ENCODE data around the gene ACOXL. TPM values are rescaled to one million over a fixed set of nuclear protein-coding genes. Genes with fewer than 3 reads are reported as not detected.

Gene ACOXL
- total and polyA plus RNA-seq, 2 of the 8 experiments (the other 6 are each of a cell fraction or from before 2014, with no cell fraction given) = 11.4 to 20.6 TPM

DNA sequence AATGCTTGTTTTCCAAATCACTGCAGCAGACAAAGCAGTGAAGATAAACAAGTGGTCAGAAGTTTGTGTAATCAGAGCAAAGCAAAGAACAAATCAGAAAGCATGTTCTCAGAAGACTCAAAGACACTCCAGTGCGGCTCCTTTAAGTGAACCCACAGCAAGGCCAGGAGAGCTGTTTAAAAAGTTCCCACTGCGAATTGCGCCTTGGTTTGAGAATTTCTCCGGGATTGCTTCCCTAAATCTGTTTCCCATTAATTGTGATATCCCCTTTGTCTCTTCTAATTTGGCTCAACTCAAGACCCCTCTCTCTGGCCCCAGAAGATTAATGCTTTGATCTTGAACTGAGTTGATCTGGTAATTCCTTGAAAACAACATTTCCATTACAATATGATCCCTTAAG lies 265.9 kb downstream of the ACOXL start (continued):
- no peak for TF ChIP-seq TEAD4 (IDR thresholded peaks at IDR 0.05; ENCODE audit: low read depth, low read length)
- TF ChIP-seq YY1 (IDR thresholded peaks at IDR 0.05; ENCODE audit: low read depth, low read length) = no peak
- no peak for TF ChIP-seq RAD21 (IDR thresholded peaks at IDR 0.05 in 1 of 2, conservative IDR thresholded peaks at IDR 0.05 in 1 of 2; ENCODE audit: low read depth in 2 of 2, low read length in 2 of 2)
- no peak for TF ChIP-seq FOSL1 (IDR thresholded peaks at IDR 0.05; ENCODE audit: insufficient read depth, low read depth, low read length)
- TF ChIP-seq TCF12 (IDR thresholded peaks at IDR 0.05; ENCODE audit: low read depth, low read length) = no peak
- TF ChIP-seq HDAC6 (IDR thresholded peaks at IDR 0.05; ENCODE audit: low read depth, low read length) = no peak
